Endodermal cell (in vitro differentiated cells): ENCODE results near the gene TRPM3. TPM values are rescaled to one million over a fixed set of nuclear protein-coding genes. Genes with fewer than 3 reads are reported as not detected.
A peak's percentile ranks its signal among the peaks of the same experiment; 100 is the strongest.

Source experiments
- DNase-seq: peaks from one replicate; pipeline ENCODE4 v3.0.0-alpha.2; 2017
- H3K27ac ChIP-seq: 2 replicates; pipeline ENCODE4 v1.5.1; 2013; ENCODE audit warnings: mild to moderate bottlenecking, low read depth, low read length, moderate library complexity
- H3K27me3 ChIP-seq: 2 replicates; pipeline ENCODE4 v1.6.1; 2013; ENCODE audit warnings: mild to moderate bottlenecking, low read length, moderate library complexity; ENCODE audit not compliant: insufficient read depth, control insufficient read depth, poor library complexity, severe bottlenecking
- H3K36me3 ChIP-seq: 2 replicates; pipeline ENCODE4 v1.7.0; 2013; ENCODE audit warnings: mild to moderate bottlenecking, low read length, moderate library complexity; ENCODE audit not compliant: control insufficient read depth, insufficient read depth
- H3K4me1 ChIP-seq: one replicate; pipeline ENCODE4 v1.7.0; 2013; ENCODE audit warnings: low read length; ENCODE audit not compliant: control insufficient read depth, insufficient read depth
- H3K4me3 ChIP-seq: 2 replicates; pipeline ENCODE4 v1.5.1; 2013; ENCODE audit warnings: mild to moderate bottlenecking, low read length, moderate library complexity
- H3K9ac ChIP-seq: 2 replicates; pipeline ENCODE4 v1.6.1; 2013; ENCODE audit warnings: mild to moderate bottlenecking, low read length, moderate library complexity; ENCODE audit not compliant: poor library complexity, severe bottlenecking; ENCODE audit errors: extremely low read depth
- H3K9me3 ChIP-seq: 2 replicates; pipeline ENCODE4 v1.6.1; 2013; ENCODE audit warnings: mild to moderate bottlenecking, low read length, moderate library complexity; ENCODE audit not compliant: control insufficient read depth
- H3K27ac Mint-ChIP-seq: 2 replicates; pipeline ENCODE4 v1.8.0; 2020; ENCODE audit warnings: mixed read lengths
- H3K27me3 Mint-ChIP-seq: 2 replicates; pipeline ENCODE4 v1.8.0; 2021; ENCODE audit warnings: mild to moderate bottlenecking, mixed read lengths; ENCODE audit not compliant: insufficient read depth
- H3K36me3 Mint-ChIP-seq: 2 replicates; pipeline ENCODE4 v1.8.0; 2020; ENCODE audit warnings: low read depth, mixed read lengths
- H3K4me1 Mint-ChIP-seq: 2 replicates; pipeline ENCODE4 v1.8.0; 2020; ENCODE audit warnings: mixed read lengths
- H3K4me3 Mint-ChIP-seq: 2 replicates; pipeline ENCODE4 v1.8.0; 2020; ENCODE audit warnings: mild to moderate bottlenecking, moderate library complexity, mixed read lengths
- H3K9me3 Mint-ChIP-seq: 2 replicates; pipeline ENCODE4 v1.8.0; 2020; ENCODE audit warnings: mild to moderate bottlenecking, mixed read lengths
- WGBS, 2 experiments: methylation state at CpG; one replicate each; pipeline versions ENCODE4 v1.1.5 to v1.1.7; 2013; ENCODE audit warnings: missing lambda C conversion rate in 2 of 2, mixed read lengths in 1 of 2; ENCODE audit not compliant: insufficient coverage in 1 of 2, insufficient read length in 1 of 2; 5-methylcytosine and 5-hydroxymethylcytosine counted together
- total RNA-seq, 2 donors: library from RNA; stranded (reverse); fragmentation: NEBNext Ultra II Directional in 1 of 2; extraction: Animal tissue kit (Norgen Biotek cat#: 25700) in 1 of 2; gene quantifications; 2 replicates in 1 of 2; 3 replicates in 1 of 2; pipeline ENCODE4 v1.2.1, GENCODE V29; 2021
- TF ChIP-seq, protein P1 (sequence below): fragments of 200-600 bp; sonication (generic); conservative IDR thresholded peaks from 2 replicates; pipeline ENCODE4 v1.5.0; 2021; ENCODE audit warnings: antibody characterized with exemption, mild to moderate bottlenecking

The TRPM3 gene
- total RNA-seq, 2 donors from 2014 or later, result 1.8 to 2.5 TPM

DNA sequence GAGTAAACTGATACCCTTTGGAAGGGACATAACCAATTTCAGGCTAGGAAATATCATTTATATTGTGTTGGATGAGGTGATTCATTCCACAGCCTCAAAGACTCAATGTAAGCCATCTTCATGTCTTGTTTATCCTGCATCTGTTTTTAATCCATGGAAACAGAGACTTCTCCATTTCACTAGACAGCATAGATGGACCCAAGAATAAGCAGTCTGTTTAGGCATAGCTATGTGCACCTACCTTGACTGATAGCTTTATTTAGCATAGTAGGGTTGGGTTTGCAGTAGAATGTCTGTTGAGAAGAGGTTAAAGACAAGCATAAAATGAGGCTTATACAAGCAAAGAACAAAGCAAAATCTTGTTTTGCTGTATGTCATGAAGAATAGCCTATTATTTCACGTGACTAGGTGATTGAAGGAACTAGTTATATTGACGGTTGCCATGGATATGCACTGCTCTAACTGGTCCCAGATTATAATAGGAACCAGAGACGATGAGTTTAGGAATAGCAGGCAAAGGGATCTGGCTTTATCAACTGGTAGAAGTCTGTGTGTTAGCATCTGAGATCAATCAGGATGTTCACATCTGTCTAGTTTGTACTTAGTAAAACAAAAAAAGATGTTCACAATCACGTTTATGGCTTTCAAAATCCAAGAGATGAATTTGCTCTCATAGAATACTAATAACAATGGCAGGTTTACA lies 552.2 kb downstream of the TRPM3 start:
- Histone ChIP-seq H3K4me1 (peaks cover 4% of the 10 kb centered on the region), H3K9me3 (no peaks in the 10 kb centered on the region), H3K4me3 (no peak overlapping the region), H3K9ac (no peak overlapping the region), H3K27me3 (no peaks in the 10 kb centered on the region), H3K36me3 (no peaks in the 10 kb centered on the region), H3K27ac (no peak overlapping the region)
- no peak for DNase-seq
- H3K4me3 Mint-ChIP-seq, result no peak overlapping the region
- H3K27me3 Mint-ChIP-seq, result peaks cover 2% of the 10 kb centered on the region
- WGBS, 2 experiments, result 84 to 91% methylated on average over 4 of the region's 4 CpGs
- peaks cover 20% of the 10 kb centered on the region for H3K4me1 Mint-ChIP-seq
- no peaks in the 10 kb centered on the region for H3K36me3 Mint-ChIP-seq
- TF ChIP-seq, protein P1, sequence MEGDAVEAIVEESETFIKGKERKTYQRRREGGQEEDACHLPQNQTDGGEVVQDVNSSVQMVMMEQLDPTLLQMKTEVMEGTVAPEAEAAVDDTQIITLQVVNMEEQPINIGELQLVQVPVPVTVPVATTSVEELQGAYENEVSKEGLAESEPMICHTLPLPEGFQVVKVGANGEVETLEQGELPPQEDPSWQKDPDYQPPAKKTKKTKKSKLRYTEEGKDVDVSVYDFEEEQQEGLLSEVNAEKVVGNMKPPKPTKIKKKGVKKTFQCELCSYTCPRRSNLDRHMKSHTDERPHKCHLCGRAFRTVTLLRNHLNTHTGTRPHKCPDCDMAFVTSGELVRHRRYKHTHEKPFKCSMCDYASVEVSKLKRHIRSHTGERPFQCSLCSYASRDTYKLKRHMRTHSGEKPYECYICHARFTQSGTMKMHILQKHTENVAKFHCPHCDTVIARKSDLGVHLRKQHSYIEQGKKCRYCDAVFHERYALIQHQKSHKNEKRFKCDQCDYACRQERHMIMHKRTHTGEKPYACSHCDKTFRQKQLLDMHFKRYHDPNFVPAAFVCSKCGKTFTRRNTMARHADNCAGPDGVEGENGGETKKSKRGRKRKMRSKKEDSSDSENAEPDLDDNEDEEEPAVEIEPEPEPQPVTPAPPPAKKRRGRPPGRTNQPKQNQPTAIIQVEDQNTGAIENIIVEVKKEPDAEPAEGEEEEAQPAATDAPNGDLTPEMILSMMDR, result no peak
- no peaks in the 10 kb centered on the region for H3K9me3 Mint-ChIP-seq
- no peak overlapping the region for H3K27ac Mint-ChIP-seq

DNA sequence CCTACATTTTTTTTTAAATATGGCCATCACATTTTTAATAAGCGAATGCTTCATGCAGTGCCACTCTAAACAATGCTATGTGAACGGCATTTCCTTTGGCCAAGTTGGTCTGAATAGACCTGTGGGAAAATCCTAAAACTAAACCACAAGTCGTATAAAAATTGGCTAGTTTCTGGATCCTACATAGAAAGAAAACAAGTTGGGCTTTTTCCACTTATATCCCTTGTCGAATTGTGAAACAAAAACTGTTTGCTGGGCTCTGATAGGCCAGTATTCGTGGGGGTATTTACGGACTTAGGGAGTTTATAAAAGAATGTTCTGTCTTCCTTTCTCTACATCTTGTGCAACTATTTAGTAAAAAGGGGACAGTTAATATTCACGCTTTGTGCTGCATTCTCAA lies 553.9 kb downstream of the TRPM3 start:
- H3K36me3 Mint-ChIP-seq, result no peaks in the 10 kb centered on the region

DNA sequence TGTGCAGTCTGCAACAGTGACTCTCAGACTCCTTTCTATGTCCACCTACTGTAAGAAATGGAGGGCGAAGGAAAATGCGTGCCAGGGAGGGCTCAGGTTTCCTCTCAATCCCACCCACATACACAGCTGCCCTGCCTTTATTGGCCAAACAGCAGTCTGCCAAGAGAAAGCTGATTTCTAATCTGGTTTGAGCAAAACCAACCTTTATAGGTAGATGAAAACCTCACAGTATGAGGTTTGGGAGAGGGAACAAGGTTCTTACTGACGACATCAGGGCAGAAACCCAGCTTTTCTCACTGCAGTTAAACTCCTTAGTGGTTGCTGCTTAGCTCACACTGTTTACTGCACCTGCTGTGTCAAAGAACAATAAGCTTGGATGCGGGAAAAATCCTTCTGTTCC lies 554.7 kb downstream of the TRPM3 start:
- 0 to 45% methylated on average over 1 to 4 of the region's 4 CpGs for WGBS, 2 experiments

More for the DNA sequence above, 553.9 kb downstream of the TRPM3 start:
- TF ChIP-seq, protein P1, result no peak
- no peaks in the 10 kb centered on the region for H3K9me3 Mint-ChIP-seq
- H3K4me1 Mint-ChIP-seq, result peaks cover 24% of the 10 kb centered on the region
- no peak overlapping the region for H3K9ac ChIP-seq
- WGBS, 2 experiments, result 85% methylated on average over 6 of the region's 7 CpGs
- no peak overlapping the region for H3K4me3 ChIP-seq
- H3K27me3 Mint-ChIP-seq, result peaks cover 2% of the 10 kb centered on the region
- H3K27me3 ChIP-seq, result no peaks in the 10 kb centered on the region
- H3K9me3 ChIP-seq, result no peaks in the 10 kb centered on the region
- no peak overlapping the region for H3K4me3 Mint-ChIP-seq
- no peaks in the 10 kb centered on the region for H3K36me3 ChIP-seq
- peaks cover 4% of the 10 kb centered on the region for H3K4me1 ChIP-seq
- no peak overlapping the region for H3K27ac ChIP-seq
- no peak for DNase-seq
- H3K27ac Mint-ChIP-seq, result no peak overlapping the region

More for the DNA sequence above, 554.7 kb downstream of the TRPM3 start:
- Histone ChIP-seq H3K36me3 (no peaks in the 10 kb centered on the region), H3K27me3 (no peaks in the 10 kb centered on the region), H3K9ac (no peak overlapping the region), H3K9me3 (no peaks in the 10 kb centered on the region), H3K27ac (no peak overlapping the region), H3K4me1 (peaks cover 4% of the 10 kb centered on the region), H3K4me3 (no peak overlapping the region)
- Mint-ChIP-seq H3K27me3 (peaks cover 2% of the 10 kb centered on the region), H3K9me3 (no peaks in the 10 kb centered on the region), H3K27ac (no peak overlapping the region), H3K36me3 (no peaks in the 10 kb centered on the region), H3K4me3 (no peak overlapping the region), H3K4me1 (peaks cover 24% of the 10 kb centered on the region)
- TF ChIP-seq, protein P1, result no peak
- DNase-seq, result peak; percentile 56
